ENCODE data around the gene MIEF1.

Gene MIEF1

GRCh38 chr22:39522567-39523300, 20.6 kb downstream of the MIEF1 start (continued):
- no peak for TF ChIP-seq ZNF654 (tag by site-specific recombination; IDR thresholded peaks at IDR 0.05; ENCODE audit: low read depth)
- TF ChIP-seq ZNF155 (tag by site-specific recombination; IDR thresholded peaks at IDR 0.05): no peak
- TF ChIP-seq OSR2 (tag by site-specific recombination; IDR thresholded peaks at IDR 0.05): peak; percentile 42
- TF ChIP-seq TCF7L2 (IDR thresholded peaks at IDR 0.05; ENCODE audit: borderline replicate concordance, low read depth, low read length): no peak
- TF ChIP-seq, protein P1, sequence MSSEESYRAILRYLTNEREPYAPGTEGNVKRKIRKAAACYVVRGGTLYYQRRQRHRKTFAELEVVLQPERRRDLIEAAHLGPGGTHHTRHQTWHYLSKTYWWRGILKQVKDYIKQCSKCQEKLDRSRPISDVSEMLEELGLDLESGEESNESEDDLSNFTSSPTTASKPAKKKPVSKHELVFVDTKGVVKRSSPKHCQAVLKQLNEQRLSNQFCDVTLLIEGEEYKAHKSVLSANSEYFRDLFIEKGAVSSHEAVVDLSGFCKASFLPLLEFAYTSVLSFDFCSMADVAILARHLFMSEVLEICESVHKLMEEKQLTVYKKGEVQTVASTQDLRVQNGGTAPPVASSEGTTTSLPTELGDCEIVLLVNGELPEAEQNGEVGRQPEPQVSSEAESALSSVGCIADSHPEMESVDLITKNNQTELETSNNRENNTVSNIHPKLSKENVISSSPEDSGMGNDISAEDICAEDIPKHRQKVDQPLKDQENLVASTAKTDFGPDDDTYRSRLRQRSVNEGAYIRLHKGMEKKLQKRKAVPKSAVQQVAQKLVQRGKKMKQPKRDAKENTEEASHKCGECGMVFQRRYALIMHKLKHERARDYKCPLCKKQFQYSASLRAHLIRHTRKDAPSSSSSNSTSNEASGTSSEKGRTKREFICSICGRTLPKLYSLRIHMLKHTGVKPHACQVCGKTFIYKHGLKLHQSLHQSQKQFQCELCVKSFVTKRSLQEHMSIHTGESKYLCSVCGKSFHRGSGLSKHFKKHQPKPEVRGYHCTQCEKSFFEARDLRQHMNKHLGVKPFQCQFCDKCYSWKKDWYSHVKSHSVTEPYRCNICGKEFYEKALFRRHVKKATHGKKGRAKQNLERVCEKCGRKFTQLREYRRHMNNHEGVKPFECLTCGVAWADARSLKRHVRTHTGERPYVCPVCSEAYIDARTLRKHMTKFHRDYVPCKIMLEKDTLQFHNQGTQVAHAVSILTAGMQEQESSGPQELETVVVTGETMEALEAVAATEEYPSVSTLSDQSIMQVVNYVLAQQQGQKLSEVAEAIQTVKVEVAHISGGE (tag by site-specific recombination; conservative IDR thresholded peaks at IDR 0.05; ENCODE audit: low read depth): no peak
- TF ChIP-seq ZBTB21 (tag by site-specific recombination; IDR thresholded peaks at IDR 0.05): no peak
- no peak for TF ChIP-seq ZBTB1 (tag by site-specific recombination; IDR thresholded peaks at IDR 0.05)
- TF ChIP-seq SCRT2 (tag by site-specific recombination; IDR thresholded peaks at IDR 0.05): peak; percentile 99
- TF ChIP-seq WT1 (tag by site-specific recombination; IDR thresholded peaks at IDR 0.05): peak; percentile 55; the same call in 1 of the 2 replicates
- TF ChIP-seq ZNF274 (IDR thresholded peaks at IDR 0.05; ENCODE audit: low read length): no peak
- no peak for TF ChIP-seq ZNF274 (tag by site-specific recombination; IDR thresholded peaks at IDR 0.05; ENCODE audit: borderline replicate concordance)
- TF ChIP-seq, protein P2, sequence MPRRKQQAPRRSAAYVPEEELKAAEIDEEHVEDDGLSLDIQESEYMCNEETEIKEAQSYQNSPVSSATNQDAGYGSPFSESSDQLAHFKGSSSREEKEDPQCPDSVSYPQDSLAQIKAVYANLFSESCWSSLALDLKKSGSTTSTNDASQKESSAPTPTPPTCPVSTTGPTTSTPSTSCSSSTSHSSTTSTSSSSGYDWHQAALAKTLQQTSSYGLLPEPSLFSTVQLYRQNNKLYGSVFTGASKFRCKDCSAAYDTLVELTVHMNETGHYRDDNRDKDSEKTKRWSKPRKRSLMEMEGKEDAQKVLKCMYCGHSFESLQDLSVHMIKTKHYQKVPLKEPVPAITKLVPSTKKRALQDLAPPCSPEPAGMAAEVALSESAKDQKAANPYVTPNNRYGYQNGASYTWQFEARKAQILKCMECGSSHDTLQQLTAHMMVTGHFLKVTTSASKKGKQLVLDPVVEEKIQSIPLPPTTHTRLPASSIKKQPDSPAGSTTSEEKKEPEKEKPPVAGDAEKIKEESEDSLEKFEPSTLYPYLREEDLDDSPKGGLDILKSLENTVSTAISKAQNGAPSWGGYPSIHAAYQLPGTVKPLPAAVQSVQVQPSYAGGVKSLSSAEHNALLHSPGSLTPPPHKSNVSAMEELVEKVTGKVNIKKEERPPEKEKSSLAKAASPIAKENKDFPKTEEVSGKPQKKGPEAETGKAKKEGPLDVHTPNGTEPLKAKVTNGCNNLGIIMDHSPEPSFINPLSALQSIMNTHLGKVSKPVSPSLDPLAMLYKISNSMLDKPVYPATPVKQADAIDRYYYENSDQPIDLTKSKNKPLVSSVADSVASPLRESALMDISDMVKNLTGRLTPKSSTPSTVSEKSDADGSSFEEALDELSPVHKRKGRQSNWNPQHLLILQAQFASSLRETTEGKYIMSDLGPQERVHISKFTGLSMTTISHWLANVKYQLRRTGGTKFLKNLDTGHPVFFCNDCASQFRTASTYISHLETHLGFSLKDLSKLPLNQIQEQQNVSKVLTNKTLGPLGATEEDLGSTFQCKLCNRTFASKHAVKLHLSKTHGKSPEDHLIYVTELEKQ (tag by site-specific recombination; IDR thresholded peaks at IDR 0.05; ENCODE audit: borderline replicate concordance): no peak
- TF ChIP-seq ZNF423 (tag by site-specific recombination; IDR thresholded peaks at IDR 0.05): no peak
- TF ChIP-seq CTCF (tag by site-specific recombination; IDR thresholded peaks at IDR 0.05): no peak
- peak; percentile 52 for TF ChIP-seq ZNF335 (tag by site-specific recombination; conservative IDR thresholded peaks at IDR 0.05)
- no peak for TF ChIP-seq ZNF626 (tag by site-specific recombination; IDR thresholded peaks at IDR 0.05)
- no peak; the same call in 1 of the 2 replicates for TF ChIP-seq ZBTB17 (tag by site-specific recombination; IDR thresholded peaks at IDR 0.05)
- TF ChIP-seq ZBTB7A (tag by site-specific recombination; IDR thresholded peaks at IDR 0.05; ENCODE audit: low read depth): 0 out of 2 replicates have a peak, but pooled peaks have one; percentile 28
- TF ChIP-seq ZNF645 (tag by site-specific recombination; IDR thresholded peaks at IDR 0.05): no peak
- TF ChIP-seq ZBTB6 (tag by site-specific recombination; IDR thresholded peaks at IDR 0.05): peak; percentile 66; the same call in 1 of the 2 replicates
- no peak; the same call in 1 of the 2 replicates for TF ChIP-seq ZNF513 (tag by site-specific recombination; IDR thresholded peaks at IDR 0.05)
- TF ChIP-seq ZFP37 (tag by site-specific recombination; IDR thresholded peaks at IDR 0.05): 0 out of 2 replicates have a peak, but pooled peaks have one; percentile 13
- TF ChIP-seq ZFP41 (tag by site-specific recombination; IDR thresholded peaks at IDR 0.05; ENCODE audit: borderline replicate concordance): no peak

All from HEK293 (cell line).